MV-4-11 (cell line): ENCODE data around the gene COBL.
A peak's percentile ranks its signal among the peaks of the same experiment; 100 is the strongest.
"Not testable (repeated sequence)": the region's sequence is repeated elsewhere in the genome, so short reads cannot be mapped to it uniquely, and the experiment has no call there.

Experiments used
- DNase-seq: peaks from one replicate; lab custom pipeline; 2025; lab: John Stamatoyannopoulos, UW

Gene COBL

GRCh38 chr7:51234139-51234538 is 82.5 kb downstream of the COBL start:
- no peak for DNase-seq

- DNase-seq: no peak
Measured at GRCh38 chr7:51233374-51233773, 83.2 kb downstream of the COBL start.

GRCh38 chr7:51230723-51231122 is 85.9 kb downstream of the COBL start:
- DNase-seq: peak; percentile 9

- DNase-seq: no peak
Measured at GRCh38 chr7:51230324-51230625, 86.3 kb downstream of the COBL start.

- DNase-seq: no peak
Measured at GRCh38 chr7:51229620-51230323, 86.8 kb downstream of the COBL start.

- no peak for DNase-seq
Measured at GRCh38 chr7:51229106-51229537, 87.5 kb downstream of the COBL start.

GRCh38 chr7:51228386-51228958 is 88.1 kb downstream of the COBL start:
- no peak for DNase-seq

- no peak for DNase-seq
Measured at GRCh38 chr7:51227861-51228260, 88.7 kb downstream of the COBL start.

- DNase-seq: no peak
Measured at GRCh38 chr7:51226916-51227535, 89.6 kb downstream of the COBL start.

GRCh38 chr7:51226063-51226755 is 90.4 kb downstream of the COBL start:
- peak; percentile 23 for DNase-seq

GRCh38 chr7:51224811-51225595 is 91.6 kb downstream of the COBL start:
- DNase-seq: no peak

- no peak for DNase-seq
Measured at GRCh38 chr7:51223505-51223904, 93.1 kb downstream of the COBL start.

GRCh38 chr7:51222916-51223315 is 93.7 kb downstream of the COBL start:
- DNase-seq: no peak

- DNase-seq: no peak
Measured at GRCh38 chr7:51220226-51220625, 96.4 kb downstream of the COBL start.

- no peak for DNase-seq
Measured at GRCh38 chr7:51219261-51219988, 97.2 kb downstream of the COBL start.

- no peak for DNase-seq
Measured at GRCh38 chr7:51217804-51218203, 98.8 kb downstream of the COBL start.

GRCh38 chr7:51214098-51214497 is 102.5 kb downstream of the COBL start:
- DNase-seq: no peak

GRCh38 chr7:51213618-51214017 is 103.0 kb downstream of the COBL start:
- no peak for DNase-seq

- DNase-seq: no peak
Measured at GRCh38 chr7:51210766-51211165, 105.8 kb downstream of the COBL start.

GRCh38 chr7:51209426-51209825 is 107.2 kb downstream of the COBL start:
- DNase-seq: no peak

GRCh38 chr7:51208125-51208524 is 108.5 kb downstream of the COBL start:
- DNase-seq: not testable (repeated sequence)

GRCh38 chr7:51198654-51199053 is 118.0 kb downstream of the COBL start:
- peak; percentile 38 for DNase-seq
